Muscle of back (tissue), 11 donors: Measurements from ENCODE around the gene TMEM178A. TPM values are rescaled to one million over a fixed set of nuclear protein-coding genes. Genes with fewer than 3 reads are reported as not detected.
"Not testable (repeated sequence)": the region's sequence is repeated elsewhere in the genome, so short reads cannot be mapped to it uniquely, and the experiment has no call there.

ENCODE experiments used
- DNase-seq, 3 donors: peaks; one replicate each; pipeline versions ENCODE4 v3.0.0 to v3.0.0-alpha.2; 2013
- polyA plus RNA-seq, 10 donors: library from polyadenylated mRNA; unstranded; fragments of 120-200 nt; gene quantifications; one replicate each; pipeline ENCODE4 v1.2.1, GENCODE V29; 2013; ENCODE audit not compliant: insufficient read length in 10 of 10

TMEM178A gene
- polyA plus RNA-seq, 10 donors = 9.3 to 30.1 (median 14.9) TPM

DNA sequence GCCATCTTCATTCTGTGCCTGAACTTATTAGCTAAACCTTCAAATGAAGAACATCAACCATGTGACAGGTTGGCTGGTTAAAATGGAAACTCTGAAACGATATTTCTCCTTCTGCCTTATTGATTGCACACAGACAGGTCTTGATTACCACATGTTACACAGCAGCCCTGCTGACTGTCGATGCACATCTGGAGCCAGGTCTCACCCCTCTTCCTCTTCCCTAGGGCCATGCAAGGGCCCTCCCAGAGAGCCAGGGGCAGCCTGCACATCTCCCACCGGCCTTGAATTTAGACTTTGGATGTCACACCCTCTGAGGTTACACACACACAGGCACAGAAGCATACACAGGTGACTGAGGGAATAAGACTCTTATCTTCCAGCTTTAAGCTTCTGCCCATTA lies 45.1 kb downstream of the TMEM178A start:
- no peak for DNase-seq

DNA sequence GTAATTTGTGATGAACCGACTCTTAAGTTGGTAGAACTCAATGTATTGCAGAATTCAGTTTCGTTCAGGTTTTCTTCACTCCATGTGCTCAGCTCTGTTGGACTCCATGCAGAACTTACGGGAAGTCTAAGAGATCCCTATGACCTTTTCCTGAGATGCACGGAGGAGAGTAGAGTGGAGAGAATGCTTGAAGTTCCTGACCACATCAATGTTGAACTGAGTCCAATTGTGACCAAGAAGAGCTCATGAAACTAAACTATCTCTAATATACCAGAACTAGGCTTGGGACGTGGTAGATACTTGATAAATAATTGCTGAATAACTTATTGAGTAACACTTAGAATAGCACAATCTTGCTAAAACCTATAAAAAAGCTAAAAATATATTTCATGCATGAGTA lies 47.2 kb downstream of the TMEM178A start:
- no peak for DNase-seq

DNA sequence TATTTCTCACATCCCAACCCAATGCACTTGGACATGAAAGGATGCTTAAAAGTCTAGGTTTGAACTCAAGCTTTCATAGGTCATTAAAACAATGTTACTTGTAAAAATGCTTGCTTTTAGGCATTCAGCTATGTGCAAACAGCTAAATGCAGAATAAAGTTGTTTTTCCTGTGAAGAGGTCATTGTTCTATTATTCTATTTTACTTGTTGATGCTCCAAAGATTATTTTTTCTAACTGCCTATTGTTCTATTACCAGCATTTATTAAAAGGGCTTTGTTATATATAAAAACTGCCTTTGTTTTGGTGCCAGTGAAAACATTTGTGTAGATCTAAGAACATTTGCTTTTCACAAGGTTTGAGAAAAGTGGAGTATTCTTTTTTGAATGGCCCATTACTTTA lies 49.4 kb downstream of the TMEM178A start:
- no peak for DNase-seq

DNA sequence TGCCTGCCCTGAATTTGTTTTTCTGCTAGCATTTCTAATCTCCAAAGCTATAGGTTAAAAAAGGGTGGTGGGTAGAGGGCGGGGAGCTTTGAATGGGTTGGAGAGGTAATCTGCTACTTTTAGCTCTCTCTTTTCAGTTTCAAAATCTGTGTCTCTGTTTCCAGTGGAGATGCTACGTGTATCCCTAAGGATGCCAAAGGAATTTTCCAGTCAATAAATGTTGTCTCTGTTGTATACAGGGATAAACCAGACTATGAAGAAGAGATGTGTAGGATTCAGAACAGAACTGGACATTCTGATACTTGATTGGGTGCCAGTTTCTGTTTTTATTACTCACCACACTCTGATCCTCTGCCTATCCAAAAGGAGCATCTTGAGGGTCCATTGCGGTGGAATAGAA lies 50.1 kb downstream of the TMEM178A start:
- DNase-seq = no peak

DNA sequence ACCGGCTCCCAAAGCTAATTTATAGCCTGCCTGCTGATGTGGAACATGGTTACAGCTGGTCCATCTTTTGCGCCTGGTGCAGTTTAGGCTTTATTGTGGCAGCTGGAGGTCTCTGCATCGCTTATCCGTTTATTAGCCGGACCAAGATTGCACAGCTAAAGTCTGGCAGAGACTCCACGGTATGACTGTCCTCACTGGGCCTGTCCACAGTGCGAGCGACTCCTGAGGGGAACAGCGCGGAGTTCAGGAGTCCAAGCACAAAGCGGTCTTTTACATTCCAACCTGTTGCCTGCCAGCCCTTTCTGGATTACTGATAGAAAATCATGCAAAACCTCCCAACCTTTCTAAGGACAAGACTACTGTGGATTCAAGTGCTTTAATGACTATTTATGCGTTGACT lies 51.4 kb downstream of the TMEM178A start:
- DNase-seq = no peak

DNA sequence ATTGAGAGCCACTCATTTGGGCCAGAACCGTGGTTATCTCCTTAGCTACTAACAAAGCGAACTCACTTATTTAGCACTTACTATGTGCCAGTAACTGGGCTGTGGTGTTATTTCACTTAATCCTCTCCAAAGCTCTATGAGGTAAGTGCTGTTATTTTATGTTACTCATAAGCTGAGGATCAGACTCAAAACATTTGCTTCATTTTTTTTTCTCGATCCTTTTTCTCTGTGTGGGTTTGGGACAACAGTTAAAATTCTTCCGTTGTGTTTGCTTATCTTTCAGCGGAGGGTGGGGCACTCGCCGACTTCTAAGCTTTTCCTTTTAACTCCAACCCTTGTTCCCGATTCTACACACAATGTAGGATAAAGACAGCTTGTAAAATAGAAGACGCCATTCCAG lies 52.8 kb downstream of the TMEM178A start:
- DNase-seq = no peak

DNA sequence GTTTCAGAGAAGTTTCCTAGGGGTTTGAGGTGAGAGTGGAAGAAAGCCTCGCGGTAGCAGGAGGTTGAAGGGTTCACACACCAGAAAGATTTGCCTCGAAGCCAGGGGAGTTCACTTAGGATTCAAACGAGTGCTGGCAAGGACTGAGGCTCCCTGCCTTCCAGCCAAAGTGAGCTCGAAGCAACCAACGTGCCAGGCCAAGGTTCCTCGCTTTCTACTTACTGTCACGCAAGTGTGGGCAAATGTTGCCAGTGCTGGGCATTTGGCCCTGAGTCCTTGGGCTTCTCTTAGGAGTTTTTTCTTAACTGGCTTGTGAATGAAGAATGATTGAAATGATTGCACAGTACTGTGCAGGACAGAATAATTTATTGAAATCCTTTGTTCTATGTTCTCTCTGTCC lies 53.6 kb downstream of the TMEM178A start:
- DNase-seq = no peak

DNA sequence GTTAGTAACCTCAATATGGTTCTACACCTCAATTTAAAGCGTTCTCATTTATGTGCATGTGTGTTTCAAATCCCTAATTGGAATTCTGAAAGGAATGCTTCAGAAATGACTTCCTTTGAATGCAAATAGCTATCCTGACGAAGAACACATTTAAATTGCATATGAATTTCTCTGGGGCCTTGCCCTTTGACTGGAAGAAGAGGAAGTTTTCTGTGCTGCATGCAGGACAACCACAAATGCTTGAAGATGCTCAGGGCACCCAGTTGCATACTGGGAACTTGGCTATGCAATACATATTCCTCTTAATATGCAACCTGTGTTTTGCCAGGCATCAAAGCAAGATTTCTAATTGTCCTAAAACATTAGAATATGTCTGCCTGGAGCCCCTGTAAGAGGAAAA lies 55.3 kb downstream of the TMEM178A start:
- DNase-seq = no peak

DNA sequence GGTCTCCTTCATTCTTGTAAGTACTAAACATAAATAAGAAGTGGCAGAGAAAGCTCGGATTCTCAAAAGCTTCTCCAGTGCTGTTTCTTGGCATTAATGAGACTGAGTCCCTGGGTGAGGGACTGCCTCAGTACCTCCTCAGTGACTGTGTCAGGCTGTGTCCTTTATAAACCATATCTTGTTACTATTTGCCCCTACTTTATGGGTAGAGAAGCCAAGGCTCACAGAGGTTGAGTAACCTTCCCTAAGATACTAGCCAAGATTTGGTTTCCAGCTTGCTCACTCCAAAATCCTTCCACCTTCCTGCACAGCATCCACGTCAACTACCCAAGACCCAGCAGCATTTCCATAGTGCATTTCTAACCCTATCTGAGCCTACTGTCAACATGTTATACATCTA lies 57.8 kb downstream of the TMEM178A start:
- no peak for DNase-seq

DNA sequence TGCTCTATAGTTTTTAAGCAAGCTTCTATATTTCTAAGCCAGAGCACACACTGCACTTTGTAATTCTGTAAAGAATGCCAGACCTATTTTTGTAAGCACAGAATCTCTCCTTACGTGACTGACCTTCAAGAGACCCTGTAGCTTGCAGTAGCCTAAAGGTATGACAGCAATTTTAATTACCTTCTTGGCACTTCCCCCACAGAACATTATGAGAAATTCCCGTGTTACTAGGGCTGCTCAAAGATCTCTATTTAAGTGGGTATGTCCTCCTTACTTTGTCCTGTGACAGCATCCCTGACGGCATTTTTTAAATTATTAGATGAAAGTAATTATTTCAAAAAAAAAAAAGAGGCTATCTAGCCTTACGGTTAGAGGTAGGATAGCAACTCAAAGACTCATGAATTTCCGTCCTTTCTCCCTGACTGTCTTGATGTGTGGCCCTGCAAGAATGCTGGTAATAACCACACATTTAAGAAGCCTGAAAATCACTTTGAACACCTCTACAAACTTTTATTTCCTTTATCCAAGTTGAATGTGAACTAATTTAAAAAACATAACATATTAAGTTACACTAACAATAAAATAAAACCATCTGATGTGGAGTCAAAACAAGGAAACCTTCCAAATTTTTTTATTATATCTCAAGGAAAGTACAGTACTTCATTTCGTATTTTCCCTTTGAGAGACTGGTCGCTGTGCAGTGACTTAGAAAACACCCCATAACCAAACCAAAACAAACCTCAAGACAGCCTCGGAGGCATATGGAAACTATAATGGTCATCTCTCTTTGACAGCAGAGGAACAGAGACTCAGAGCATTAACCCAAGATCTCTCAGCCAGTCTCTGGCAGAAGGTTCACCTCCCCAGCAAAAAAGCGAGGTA lies 58.5 kb downstream of the TMEM178A start:
- peak in 1 of 3 donors; percentile 38 for DNase-seq

DNA sequence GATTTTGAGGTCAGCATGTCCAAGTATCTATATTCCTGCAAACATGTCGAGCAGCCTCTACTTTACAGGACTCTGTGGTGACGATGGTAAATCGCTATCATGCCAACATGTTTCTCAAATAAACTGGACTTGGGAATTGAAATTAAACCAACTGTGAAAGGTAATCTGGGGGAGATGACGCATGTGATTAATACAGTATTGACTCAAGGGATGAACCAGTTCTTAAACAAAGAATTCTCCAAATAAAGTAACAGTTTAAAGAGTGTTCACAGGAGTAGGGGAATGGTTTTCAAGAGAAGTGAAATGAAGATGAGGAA lies 59.1 kb downstream of the TMEM178A start:
- DNase-seq = no peak

DNA sequence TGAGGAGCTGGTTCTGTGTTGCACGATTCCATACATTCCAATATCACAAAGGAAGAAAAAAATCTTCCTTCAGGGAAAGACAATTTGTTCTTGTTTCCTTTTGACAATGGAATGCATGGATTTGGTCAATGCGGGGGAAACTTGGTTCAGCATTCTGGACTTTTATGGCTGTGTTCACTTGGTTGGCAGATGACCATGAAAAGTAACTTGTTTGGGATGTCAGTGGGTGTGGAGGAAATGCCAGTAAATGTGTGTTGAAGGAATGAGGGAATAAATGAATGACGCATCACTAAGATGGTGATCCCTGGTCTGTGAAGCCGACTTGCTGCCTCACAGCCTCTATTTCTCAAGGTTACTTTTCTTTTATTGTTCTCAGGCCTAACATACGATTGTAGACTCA lies 59.7 kb downstream of the TMEM178A start:
- DNase-seq = peak in 1 of 3 donors; percentile 37

DNA sequence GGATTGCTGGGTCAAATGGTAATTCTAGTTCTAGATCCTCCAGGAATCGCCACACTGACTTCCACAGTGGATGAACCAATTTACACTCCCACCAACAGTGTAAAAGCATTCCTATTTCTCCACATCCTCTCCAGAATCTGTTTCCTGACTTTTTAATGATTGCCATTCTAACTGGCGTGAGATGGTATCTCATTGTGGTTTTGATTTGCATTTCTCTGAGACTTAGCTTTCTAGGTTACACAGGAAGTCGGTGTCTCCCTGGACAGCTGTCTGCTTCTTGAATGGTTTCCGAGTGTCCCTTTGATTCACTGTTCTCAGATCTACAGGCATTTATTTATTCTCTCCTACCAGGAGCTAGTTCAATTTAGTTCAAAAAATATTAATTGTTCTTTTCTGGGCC lies 62.4 kb downstream of the TMEM178A start:
- DNase-seq = not testable (repeated sequence)

DNA sequence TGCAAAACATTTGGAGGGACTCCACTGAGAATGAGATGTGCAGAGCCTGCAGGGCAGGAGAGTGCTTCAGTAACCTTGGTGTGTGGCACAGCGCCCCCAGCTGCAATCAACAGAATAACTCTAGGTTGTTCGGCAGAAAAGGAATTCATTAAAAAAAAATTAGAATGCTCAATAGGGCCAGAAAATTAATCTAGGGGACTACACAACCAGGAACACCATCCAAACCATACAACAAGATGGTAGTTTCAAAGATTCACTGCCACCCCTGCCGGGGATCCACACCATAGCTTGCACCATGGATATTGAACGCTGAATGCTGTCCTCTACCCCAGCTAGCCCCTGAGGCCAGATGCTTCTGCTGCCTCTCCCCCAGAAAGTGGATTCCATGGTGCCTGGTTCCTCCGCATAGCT lies 63.2 kb downstream of the TMEM178A start:
- no peak for DNase-seq

DNA sequence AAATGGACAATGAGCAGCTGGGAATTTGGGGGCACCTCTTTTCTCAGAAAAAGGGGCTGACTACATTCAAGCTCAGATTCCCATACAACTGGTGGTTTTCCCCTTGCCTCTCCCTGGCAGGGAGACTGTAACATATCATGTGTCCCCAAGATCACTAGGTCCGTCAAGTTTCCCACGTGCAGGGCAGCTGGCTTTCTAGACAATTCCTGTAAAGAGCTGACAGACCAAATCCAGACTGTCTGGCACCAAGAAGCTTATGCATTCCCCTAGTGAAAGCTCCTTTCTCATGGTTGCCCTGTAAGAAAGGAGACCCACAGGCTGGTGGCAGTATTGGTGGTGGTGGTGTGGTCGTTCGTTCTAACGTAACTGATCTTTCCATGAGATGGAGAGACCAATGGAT lies 64.6 kb downstream of the TMEM178A start:
- DNase-seq = no peak

DNA sequence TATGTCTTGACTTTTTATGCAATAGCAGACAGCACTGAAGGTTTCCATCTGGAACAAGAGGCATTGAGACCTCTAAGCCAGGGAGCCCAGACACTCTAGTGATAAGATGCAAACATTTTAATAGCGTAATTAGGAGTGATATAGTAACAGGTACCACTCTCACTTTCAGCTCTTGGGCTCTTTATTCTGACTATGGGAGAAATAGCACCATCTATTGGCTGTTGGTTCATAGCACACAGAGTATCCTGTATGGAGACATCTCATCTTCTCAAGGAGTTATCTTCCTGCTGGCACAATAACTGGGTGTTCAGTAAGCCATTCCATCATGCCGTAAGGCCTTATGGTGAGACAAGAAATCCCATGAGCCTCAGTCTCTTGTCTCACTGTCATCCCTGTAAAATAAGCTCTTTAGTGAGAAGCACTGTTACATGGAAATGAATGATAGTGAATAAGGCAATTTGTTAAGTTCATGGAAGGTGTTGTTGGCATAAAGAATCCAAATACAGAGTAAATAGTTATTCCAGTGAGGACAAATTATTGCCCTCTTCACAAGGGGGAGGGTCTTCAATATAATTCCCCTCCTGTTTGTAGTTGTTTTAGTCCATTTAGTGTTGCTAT lies 65.1 kb downstream of the TMEM178A start:
- no peak for DNase-seq

DNA sequence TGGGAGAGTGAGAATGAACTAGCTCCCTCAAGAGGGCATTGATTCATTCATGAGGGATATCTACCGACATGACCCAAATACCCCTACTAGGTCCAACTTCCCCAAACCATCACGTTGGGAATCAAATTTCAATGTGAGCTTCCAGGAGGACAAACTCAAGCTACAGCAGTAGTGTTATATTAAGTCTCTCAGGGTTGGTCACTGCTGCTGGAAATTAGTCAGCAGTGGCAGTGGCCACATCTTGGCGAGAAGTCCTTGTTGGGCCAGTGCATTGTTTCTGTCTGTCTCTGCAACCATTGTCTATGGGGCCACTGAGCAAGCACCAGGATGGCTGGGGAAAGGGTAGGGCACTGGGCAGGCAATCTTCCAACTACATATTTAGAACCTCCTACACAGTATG lies 65.8 kb downstream of the TMEM178A start:
- no peak for DNase-seq

DNA sequence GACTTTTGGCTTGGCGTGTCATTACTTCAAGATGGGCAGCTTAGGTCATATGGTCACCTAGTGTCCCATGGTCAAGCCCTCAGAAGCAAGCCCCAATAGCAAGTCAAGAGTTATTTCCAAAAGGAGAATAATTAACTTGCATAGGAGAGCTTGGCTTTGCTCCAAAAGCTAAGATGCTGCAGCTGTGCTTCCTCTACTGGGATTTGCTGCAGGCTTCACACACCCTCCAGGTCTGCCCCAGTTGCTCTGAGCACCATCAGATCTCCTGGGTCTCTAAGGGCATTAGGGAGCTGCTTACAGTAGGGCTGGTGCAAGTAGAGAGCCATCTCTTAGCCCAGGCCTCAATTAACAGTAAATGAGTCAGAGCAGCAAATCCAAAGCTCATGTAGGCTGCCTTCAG lies 66.8 kb downstream of the TMEM178A start:
- DNase-seq = peak in 1 of 3 donors; percentile 45

DNA sequence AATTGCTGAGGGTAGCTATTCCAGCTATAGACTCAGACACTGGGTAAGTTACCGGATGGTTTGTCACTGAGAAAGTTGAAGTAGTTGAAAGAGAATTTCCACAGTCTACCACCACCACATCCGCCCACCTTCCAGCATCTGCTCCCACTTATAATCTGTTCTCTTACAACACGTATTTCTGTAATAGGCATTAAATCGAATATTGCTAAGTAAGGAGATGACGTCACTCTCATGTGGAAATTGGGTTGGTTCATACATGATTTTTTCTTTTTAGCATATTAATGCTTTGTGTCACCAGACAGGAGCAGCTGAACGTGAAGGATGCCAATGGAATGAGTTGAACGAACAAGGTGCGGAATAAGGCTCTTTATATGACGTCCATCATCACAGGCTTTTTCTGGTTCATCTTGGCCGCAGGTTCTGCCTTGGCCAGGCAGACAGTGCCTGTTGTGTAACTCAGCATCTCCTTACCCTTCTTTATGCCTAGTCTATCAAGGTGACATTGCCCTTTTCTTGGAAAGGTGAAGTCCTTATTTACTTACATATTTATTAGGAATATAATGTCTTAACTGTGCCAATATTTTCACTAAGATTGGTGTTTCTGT lies 67.5 kb downstream of the TMEM178A start:
- DNase-seq = no peak

DNA sequence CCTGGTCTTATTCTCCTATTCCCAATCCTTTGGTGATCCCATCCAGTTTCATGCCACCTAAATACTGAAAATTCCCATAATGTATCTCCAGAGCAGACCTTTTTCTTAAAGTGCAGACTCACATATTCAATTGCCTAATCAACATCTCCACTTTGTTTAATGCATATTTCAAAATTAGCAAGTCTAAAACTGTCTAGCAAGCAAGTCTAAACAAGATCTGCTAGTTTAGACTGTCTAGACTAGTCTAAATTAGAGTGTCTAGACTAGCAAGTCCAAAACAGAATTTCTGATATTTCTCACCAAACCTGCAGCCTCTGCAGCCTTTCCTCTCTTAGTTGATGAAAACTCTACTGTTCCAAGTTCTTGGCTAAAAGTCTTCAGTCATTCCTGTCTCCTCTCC lies 68.7 kb downstream of the TMEM178A start:
- no peak for DNase-seq

DNA sequence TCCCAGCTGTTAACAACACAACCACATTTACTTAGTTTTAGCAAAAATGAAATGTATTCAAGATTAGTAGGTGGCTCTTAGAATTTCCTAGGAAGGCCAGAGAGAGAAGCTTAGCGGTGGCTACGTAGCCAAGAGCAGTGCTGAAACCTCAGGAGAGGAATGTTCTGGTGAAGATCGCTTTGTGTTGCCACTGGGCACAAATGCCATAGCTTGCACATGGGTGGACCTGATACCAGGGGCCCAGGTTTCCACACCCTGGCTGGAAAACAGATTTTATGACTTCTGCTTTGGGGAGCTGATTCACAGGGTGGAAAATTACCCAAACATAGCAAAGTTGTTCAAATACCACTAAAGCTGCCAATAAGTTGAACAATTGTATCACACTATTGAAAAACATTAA lies 69.9 kb downstream of the TMEM178A start:
- DNase-seq = no peak

DNA sequence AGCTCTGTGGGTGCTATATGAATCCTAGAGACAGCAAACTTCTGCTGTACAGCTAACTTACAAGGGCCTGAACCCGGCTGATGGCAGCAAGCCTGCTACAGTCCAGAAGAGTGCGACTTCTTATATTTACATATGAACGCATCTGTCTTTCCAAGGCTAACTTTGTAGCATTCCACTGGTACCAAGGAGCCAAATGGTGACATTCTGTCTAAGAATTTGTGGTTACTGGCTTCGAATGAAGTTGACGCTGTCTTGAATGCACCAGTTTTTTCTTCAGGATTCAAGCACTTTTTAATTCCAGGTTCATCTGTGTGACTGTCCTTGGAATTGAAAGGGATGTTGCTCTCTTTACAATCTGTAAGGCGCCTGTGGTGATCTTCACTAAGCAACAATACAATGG lies 70.9 kb downstream of the TMEM178A start:
- DNase-seq = peak in 1 of 3 donors; percentile 87

DNA sequence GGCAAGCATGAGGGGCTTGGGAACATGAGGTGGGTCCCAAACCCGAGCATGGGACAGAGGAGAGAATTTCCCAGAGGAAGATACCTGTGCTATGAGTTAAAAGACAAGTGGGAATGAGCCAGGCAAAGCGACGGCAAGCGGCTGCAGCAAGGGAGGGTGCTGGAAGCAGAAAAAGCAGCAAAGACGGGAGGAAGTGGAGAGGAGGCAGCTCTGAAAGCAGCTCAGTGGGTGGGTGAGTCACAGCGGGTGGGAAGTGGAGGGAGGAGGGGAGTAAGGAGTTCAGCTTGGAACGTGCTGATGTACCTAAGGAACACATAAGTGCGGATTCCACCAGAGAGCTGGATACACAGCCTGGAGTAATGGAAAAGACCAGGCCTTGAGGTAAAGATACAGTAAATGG lies 71.9 kb downstream of the TMEM178A start:
- peak in 1 of 3 donors; percentile 64 for DNase-seq
